ENCODE data around the gene GPR34.
"Not testable (repeated sequence)": the region's sequence is repeated elsewhere in the genome, so short reads cannot be mapped to it uniquely, and the experiment has no call there.

The GPR34 gene, protein sequence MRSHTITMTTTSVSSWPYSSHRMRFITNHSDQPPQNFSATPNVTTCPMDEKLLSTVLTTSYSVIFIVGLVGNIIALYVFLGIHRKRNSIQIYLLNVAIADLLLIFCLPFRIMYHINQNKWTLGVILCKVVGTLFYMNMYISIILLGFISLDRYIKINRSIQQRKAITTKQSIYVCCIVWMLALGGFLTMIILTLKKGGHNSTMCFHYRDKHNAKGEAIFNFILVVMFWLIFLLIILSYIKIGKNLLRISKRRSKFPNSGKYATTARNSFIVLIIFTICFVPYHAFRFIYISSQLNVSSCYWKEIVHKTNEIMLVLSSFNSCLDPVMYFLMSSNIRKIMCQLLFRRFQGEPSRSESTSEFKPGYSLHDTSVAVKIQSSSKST

DNA sequence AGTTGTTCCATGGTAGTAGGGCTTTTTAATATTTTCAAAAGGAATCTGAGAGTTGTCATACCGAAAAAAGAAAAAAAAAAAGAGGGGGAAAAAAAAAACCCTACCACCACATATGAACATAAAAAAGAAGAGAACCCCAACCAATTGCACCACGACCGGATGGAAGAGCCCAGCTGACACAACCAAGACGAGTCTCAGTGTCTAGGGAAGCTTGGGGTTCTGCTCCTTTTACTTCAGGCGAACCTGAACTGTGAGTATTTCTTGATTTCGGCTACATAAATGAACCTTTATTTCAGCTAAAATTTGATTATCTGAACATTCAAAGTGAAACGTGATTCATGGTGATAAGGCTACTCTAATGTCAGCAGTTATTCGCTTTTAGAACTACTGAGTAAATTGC lies at the start of gene GPR34:
GPR34 (plus strand) TSS at position 139 of the 400 bp plus-strand sequence. CDS start 6,661 bp downstream, outside the sequence.
- DNase-seq, result no peak

DNA sequence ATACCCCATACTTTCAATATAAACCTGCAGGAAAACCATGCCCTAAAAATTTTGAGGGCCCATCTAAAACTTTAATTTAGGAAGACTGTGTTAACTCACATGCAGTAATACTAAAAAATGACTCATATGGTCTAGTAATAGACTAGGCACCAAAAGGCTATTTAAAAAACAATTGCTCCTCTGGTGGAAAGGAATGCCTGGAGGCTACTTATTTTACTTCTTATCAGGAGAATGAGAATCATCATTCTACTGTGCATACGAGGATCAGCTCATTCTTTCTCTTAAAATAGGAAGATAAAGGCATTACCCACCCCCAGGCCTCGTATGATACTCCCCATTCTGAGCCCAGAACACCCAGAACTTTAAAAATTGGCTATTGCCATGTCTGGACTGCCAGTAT lies 42.6 kb upstream of the GPR34 start:
- not testable (repeated sequence) for DNase-seq

DNA sequence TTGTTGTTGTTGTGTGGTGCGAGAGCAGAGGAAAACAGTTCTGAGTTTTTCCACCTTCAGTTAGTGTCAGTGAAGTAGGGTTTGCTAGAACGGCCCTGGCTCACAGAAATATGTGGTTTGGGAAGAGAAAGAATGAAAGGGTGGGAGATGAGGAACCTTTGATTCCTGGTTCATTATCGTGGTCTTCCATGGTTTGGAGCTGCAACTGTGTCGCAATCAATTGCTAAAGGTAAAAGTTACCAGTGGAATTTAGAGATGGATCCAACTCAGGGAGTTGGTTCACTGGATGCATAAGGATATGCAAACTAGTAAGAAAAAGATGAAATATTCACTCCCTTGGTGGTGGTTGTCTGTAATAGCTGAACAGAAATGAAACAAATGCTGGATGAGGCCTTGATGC lies 35.6 kb upstream of the GPR34 start:
- DNase-seq, result no peak

DNA sequence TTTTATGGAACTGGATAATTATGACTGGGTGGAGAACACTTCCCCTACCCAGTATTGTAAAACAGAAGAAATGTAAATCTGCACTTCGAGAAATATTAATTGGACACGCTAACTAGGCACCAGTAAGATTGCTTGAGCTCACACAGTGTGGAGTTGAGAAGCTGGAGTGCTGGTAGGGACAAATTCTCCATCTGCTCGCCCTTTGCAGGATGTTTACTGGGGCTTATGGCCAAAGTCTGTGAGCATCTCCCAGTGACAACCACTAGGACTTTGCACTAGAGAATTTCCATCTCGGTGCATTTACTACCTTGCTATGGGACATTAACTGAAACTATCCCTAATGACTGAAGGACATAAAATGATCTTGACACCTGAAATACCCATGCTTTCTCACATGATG lies 33.7 kb upstream of the GPR34 start:
- DNase-seq, result no peak

DNA sequence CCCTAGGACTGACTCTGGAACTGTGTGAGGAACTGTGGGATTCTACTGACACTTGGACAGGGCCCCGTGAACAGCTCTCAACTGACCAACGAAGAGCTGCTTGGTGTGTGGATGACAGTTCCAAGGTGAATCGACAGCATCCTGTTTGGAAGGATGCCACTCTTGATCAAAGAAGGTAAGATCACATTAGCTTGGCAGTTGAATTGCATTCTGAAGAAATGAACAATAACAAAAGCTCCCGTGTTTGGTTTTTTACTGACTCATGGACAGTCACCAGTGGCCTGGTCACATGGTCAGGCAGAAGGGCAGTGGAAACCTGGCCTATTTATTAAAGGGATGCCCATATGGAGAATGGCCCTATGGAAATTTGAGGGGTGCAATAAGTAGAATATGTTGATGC lies 33.1 kb upstream of the GPR34 start:
- DNase-seq, result peak; percentile 11

DNA sequence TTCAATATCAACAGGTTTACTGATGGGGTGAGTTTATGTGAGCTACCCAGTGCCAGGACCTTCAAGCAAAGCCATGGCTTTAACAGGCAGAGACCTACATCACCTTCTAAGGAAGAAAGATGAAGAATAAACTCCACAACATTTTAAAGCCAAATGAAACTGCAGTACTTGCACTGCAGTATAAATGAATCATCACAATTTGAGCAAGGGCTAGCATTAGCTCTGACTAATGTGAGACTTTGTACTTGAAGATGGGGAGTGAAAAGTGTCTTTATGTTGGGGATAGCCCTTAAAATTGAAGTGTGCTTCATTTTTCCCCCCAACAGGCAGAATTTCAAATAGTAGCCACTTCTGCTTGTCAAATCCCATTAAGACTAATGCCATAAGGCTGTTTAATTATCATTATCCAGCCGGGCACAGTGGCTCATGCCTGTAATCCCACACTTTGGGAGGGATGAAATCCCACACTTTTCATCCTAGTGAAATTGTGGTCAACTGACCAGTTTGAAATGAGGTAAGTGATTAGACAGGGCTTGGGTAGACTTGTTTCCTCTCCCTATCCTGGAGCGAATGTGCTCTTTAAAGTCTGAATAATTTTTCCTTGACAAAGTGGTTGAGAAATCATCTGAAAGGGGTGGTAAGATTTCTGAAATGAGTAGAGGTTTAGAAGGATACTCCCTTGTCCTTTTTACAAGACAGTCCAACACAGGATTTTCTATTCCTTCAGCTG lies 27.2 kb upstream of the GPR34 start:
- no peak for DNase-seq

DNA sequence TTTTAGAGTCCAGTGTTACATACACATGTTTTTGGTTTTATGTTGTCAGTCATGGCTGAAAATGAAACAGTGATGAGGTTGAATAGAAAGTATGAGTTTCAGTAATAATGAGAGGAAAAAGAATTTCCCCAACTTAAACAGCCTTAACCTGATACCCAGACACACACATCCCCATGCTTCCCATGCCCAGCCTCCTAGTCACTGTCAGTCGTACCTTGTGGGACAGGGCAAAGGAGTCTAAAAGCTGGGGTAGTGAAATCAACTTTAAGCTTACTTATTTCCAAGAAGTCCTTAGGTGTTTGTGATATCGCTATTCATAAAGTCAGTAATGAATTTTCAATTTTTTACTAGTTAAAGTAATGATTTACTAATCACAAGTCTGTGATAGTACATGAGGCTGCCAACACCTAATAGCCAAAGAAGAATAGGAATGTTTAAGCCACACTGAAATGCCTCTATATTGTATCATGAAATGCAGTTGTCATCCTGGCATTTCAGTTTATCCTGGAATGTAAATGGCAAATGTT lies 24.3 kb upstream of the GPR34 start:
- DNase-seq, result no peak

DNA sequence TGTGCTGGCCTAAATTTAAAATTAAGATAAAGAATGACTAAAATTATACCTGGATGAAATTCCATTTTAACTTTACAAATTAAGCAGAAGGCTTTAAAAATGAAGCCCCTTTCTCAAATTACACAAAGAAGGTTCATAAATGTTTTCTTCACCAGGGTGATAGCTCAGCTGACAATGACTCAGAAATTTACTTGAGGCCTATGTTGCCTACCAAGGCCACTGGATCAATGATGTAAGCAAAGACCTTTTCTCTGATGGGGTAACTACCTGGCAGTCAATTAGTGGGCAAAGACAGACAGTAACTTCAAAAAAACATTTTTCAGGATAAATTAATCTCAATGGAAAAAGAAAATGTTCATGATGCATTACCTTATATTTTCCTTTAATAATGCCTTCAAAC lies 23.9 kb upstream of the GPR34 start:
- no peak for DNase-seq

DNA sequence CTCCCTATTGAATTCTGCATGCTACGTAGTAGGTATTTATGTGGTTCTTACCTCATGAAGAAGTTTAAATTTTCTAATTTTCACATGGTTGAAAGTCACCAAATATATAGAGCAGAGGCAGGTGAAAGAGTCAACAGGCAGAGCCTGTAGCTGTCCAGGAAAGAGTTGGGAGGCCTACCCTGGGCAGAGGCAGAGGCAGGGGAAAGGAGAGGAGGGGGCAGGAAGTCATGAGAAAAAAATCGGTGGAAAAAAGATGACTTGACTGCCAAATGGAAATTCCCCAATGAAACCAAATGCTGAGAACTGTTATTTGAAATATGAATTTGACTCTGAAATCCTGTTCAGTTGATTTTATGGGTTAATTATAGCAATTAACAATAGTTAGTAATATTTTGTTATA lies 23.1 kb upstream of the GPR34 start:
- DNase-seq, result no peak

DNA sequence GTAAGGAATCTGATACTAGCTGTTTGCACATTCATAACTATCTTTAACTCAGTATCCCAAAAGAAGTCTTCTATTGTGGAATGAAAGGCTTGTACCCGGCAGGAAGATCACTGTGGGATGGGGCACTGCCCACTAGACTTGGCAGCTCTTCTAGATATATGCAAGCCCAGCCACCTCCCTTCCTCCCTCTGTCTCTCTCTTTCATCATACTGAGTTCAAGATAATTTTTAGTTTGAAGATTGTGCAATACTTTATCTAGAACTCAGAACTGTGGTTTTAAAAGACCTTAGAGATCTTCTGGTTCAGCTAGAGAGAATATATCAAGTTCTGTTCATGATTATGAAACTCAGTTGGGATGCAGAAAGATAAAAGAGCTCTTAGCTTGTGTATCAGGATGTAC lies 22.5 kb upstream of the GPR34 start:
- no peak for DNase-seq

DNA sequence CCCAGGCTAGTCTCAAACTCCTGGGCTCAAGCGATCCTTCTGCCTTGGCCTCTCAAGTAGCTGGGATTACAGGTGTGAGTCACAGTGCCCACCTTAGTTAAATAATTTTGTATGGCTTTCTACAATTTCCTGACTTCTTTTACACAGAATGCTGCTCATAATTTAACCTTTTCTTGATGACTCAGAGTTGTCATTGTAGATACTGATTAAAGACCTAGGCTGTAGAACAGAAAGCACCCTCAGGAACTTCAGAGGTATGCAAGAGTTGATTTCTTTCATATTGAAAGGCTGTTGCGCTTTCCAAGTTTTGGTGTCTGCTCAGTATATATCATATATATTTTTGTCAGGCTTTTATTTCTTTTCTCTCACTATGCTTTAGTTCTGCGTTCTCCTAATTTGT lies 21.1 kb upstream of the GPR34 start:
- DNase-seq, result no peak

DNA sequence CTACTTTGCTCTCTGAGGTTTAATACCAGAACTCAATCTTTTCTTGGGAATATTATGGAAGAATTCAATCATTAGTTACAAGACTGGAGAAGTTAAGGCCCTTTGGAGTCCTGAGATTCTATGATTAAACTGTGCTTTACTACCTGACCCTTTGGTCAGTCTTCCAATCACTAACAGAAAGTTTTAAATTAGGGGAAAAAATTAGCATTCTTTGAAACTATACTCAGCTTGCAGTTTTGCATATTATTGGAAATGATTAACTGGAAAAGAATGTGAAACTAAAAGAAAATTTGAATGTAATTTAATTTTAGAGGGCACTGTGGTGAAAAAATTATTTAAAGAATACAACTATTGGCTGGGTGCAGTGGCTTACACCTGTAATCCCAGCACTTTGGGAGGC lies 18.7 kb upstream of the GPR34 start:
- DNase-seq, result no peak

DNA sequence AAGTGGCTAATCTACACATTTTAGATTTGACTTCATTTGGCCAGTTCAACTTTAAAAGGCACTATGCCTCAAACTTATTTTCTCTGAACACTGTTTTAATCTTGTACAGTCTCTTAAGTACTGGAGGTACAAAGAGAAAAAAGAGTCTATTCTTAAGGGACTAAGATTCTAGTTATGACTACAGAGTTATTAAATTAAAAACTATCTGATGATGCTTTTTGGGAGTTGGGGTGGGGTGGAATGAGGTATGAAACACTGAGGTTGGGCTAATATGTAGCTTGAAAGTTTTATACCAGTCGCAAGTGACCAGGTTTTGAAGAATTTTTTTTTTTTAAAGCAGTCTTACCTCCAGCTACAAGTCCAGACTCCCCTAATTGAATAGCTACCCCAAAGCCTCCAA lies 17.7 kb upstream of the GPR34 start:
- no peak for DNase-seq

DNA sequence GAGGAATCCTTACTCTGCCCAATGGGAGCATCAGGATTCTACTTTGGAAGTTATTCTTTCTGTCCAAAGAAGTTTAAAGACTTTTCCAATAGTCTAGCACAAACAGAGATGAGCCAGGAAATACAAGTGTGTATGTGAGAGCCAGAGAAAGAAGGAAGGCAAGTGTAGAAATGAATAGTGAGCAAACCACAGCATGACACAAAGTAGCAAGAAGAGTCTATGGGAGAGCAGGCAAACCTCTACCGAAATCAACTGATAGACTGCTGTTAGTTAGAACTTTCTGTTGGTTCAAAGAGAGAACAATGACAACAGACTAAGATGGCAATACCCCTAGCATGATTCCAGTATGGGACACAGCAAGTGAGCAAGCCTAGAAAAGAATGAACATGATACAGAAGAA lies 16.1 kb upstream of the GPR34 start:
- no peak for DNase-seq

DNA sequence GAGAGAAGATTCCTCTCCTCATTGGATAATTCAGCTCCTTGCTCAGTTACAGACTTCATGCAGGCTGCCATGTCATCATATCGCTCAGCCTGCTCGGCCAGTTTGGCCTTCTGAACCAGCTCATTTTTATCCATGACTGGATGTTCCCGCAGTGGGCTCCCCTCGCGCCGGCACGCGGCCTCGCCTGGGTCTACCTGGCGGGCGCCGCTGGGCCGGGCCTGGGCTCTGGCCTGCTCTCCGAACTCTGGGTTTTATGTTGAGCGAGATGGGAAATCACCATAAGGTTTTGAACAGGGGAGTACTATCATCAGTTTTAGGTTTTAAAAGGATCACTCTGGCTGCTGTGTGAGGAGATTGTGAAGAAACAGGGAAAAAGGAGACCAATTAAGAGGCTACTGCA lies 12.4 kb upstream of the GPR34 start:
- DNase-seq, result not testable (repeated sequence)

DNA sequence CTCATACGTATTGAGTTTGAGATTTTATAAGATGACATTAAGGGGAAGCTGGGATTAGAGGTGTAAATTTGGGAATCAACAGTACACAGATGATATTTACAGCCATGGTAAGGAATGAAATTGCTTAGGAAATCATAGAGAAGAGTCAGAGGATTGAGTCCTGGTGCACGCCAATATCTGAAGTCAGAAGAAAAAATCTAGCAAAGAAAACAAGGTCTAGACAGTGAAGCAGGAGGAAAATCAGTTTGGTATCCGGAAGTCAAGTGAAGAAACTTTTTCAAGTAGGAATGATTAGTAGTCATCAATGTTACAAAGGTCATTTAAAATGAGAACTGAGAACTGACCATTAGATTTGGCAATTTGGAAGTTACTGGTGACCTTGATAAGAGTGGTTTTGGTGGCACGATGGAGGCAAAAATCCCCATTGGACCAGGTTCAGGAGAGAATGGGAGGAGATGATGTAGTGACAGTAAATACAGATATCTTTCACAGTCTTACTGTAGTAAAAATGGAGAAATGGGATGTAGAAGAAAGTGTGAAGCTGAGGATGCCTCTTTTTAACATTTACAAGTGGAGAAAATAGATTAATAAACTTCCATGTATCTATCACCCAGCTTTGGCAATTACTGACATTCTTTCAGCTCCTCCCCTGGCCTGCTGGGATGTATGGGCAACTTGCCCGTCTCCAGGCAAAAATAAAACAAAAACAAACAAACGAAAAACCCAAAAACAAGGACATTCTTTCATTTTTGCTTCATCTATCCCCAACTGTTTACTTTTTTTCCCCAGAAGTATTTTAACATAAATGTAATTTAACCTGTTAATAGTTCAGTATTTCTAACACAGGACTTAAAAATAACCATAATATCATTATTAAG lies 11.4 kb upstream of the GPR34 start:
- DNase-seq, result no peak

DNA sequence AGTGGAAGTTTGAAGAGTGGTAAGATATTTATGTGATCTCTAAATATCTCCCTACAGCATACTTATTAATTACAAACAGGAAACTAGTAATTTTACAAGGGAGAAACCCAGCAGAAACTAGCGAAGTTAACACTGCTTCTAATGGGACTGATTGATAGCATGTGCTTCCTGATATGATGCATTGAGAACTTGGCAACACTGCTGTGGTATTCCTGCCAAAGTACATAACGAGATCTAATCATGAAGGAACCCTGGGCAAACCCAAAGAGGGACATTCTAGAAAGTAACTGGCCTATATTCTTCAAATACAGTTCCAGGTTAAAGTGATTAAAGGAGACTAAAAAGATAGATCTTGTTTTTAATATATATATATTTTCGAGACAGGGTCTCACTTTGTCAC lies 4.6 kb upstream of the GPR34 start:
- no peak for DNase-seq

DNA sequence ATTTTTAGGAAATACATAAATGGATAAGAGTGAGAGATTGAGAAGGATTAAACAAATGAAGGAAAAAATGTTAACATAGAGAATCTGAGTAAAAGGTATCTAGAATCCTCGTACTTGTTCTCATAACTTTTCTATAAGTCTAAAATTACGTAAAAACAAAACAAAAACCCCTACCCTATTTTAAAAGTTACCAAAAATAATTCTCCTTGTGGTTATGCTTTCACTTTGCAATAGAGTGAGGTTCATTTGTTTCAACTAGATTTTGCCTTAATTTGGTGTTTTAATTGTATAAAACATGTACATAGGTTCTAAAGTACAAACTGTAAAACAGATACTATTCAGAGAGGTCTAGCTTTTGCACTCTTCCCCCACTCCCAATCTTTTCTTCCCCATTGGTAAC lies 3.8 kb upstream of the GPR34 start:
- no peak for DNase-seq

DNA sequence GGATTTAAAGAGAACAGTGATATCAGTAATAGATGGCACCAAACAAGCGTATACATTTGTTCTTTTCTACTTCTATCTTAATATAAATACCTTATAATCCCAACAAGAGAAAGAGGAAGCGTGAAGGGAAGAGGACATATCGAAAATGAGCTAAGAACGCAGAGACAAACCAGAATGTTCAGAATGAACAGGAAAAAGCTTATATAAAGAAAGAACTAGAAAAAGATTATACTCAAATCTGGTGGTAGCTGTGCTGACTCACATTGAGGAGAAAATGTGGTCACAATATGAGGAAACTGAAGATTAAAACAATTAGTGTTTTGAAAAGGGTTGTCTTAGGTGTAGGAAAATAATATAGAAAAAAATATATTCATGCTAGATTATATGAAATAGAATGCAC lies 2.0 kb upstream of the GPR34 start:
- DNase-seq, result no peak

DNA sequence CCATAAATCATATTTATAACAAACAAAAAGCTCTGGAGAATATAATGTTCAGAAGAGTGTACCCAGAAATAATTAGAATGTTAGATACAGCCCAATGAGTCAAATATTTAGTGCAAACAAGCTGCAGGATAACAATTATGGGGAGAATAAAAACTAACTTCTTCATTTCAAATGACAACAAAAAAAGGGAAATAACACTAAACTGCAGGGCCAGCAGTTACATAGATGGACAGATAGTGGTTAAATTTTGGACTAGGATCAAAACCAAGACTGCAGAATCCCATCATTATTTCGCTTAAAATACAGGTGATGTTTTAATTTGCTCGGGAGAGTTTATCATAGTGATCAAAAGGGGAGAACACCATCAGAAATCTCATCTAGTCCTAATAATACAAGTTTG lies 617 bp upstream of the GPR34 start:
- no peak for DNase-seq

DNA sequence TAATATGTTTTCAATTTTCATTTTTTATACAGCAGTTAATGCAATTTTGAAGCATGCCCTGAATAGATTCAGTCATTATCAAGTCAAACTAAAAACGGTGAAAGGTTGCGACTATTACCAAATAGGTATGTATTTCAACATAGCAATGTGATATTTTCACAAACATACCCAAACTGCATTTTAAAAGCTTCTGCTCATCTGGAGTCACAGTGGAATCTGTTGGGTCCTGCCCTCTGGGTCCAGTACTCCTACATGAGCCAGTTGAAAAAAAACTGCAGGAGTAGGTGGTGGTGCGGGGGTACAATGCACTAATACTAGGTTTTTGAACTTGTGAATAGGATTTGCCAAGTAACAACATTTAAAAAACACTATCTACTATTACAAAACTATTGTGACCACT lies 938 bp downstream of the GPR34 start:
- DNase-seq, result no peak

DNA sequence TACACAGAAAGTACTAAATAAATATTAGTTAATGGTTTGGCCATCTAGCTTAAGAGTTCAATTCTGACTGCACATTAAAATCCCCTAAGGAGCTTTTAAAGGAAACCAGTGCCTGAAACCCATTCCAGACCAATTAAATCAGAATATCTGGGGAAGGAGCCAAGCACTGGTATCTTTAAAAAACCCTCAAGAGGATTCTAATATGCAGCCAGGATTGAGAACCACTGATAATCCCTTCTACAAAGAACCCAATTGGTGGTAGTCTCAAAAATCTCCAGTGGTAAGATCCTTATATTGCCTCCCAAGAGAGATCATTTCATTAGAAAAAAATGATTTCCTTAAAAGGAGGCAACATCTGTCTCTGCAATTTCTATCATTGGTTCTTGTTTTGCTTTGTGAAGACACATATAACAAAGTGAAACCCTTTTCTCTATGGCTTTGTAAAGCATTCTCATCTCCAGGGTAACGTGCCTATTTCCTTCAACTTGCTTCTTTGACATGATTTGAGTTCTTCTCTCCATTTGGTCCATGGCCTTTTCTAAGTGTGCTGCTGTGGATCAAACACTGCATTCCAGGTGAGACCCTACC lies 3.5 kb downstream of the GPR34 start:
- DNase-seq, result no peak

DNA sequence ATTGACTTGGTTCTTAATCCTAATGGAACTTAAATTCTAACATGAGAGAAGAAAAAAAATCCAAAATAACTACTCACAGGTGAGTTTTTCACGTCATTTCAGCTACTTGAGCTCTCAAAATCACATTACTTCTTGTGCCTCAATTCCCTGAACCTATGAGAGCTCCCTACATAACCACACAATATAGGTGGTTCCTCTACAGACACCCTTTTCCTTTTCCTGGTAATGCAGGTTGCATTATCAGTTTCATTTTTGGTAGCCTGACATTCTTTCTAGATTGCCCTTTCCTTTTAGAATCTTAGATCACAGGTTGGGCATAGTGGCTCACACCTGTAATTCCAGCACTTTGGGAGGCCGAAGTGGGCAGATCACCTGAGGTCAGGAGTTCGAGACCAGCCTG lies 4.3 kb downstream of the GPR34 start:
- DNase-seq, result no peak
